H7 (cell line): ENCODE measurements around the gene SLC22A3. TPM values are rescaled to one million over a fixed set of nuclear protein-coding genes. Genes with fewer than 3 reads are reported as not detected.
A peak's percentile ranks its signal among the peaks of the same experiment; 100 is the strongest.

Experiments used
- DNase-seq: peaks from one replicate; pipeline ENCODE4 v3.0.0; 2012
- H3K27me3 ChIP-seq: 2 replicates; pipeline ENCODE4 v1.6.0; 2011; ENCODE audit warnings: mild to moderate bottlenecking, low read length; ENCODE audit not compliant: control insufficient read depth, insufficient read depth
- H3K36me3 ChIP-seq: replicated peaks from 2 replicates; pipeline ENCODE4 v1.5.1; 2011; ENCODE audit warnings: low read length; ENCODE audit not compliant: control insufficient read depth, insufficient read depth
- H3K4me3 ChIP-seq: 2 replicates; pipeline ENCODE4 v1.5.1; 2011; ENCODE audit warnings: low read depth, mild to moderate bottlenecking, control low read depth, low read length, moderate library complexity; ENCODE audit not compliant: insufficient read depth
- total RNA-seq: library from RNA; depleted of rRNA; stranded (reverse); fragments of >200 nt; shearing (Covaris generic); gene quantifications from 2 replicates; pipeline ENCODE4 v1.2.3, GENCODE V29; 2014

SLC22A3 gene
- total RNA-seq, 1 experiment from 2014 or later: 23.9 TPM

- no peak overlapping the region for H3K4me3 ChIP-seq
- H3K36me3 ChIP-seq: no peaks in the 10 kb centered on the region
- H3K27me3 ChIP-seq: no peaks in the 10 kb centered on the region
- DNase-seq: no peak
Observed at GRCh38 chr6:160327981-160328380, 20.2 kb upstream of the SLC22A3 start.

GRCh38 chr6:160328447-160328846 lies 19.7 kb upstream of the SLC22A3 start:
- no peaks in the 10 kb centered on the region for H3K36me3 ChIP-seq
- no peak for DNase-seq

DNA sequence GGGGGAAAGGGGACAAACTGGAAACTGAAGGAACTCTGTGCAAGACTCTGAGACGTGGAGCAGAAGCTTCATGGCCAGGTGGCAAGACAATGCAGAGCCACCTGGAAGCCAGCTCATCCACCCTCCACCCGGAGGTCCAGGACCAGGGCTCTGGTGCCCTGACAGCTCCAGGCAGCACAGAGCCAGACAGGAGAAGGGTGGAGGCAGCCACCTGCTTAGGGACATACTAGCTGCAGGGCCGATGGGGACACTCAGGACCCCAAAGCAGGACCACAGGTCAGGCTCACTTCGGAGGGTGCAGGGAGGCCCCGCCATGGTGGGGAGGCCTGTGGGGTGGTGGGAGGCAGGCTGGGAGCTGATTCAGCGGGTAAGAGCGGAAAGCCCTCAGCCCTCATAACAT lies 19.0 kb upstream of the SLC22A3 start:
- Histone ChIP-seq H3K4me3 (no peak overlapping the region), H3K27me3 (no peaks in the 10 kb centered on the region)

More at GRCh38 chr6:160328447-160328846, 19.7 kb upstream of the SLC22A3 start:
- no peak overlapping the region for H3K4me3 ChIP-seq
- no peaks in the 10 kb centered on the region for H3K27me3 ChIP-seq

GRCh38 chr6:160330619-160331018 lies 17.6 kb upstream of the SLC22A3 start:
- H3K27me3 ChIP-seq: no peaks in the 10 kb centered on the region
- DNase-seq: no peak
- no peaks in the 10 kb centered on the region for H3K36me3 ChIP-seq
- H3K4me3 ChIP-seq: no peak overlapping the region

More for the DNA sequence above, 19.0 kb upstream of the SLC22A3 start:
- DNase-seq: no peak
- no peaks in the 10 kb centered on the region for H3K36me3 ChIP-seq

DNA sequence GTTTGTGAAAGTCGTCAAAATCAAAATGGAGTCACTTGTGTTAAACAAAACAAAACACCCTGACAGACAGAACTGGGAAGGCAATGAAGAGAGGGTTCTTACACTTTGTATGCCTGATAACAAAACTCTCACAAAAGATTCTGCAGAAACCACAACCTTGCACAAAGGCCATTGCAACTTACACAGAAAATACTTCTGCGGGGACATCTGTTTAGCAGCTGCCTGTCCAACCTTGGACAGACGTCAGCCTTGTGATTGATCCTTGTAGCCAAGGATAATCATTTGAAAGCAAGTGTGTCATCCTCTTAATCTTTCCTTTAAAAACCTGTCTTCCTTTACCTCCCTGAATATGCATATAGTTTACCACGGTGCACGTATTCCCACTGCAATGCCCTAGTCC lies 17.0 kb upstream of the SLC22A3 start:
- H3K27me3 ChIP-seq: no peaks in the 10 kb centered on the region
- no peak overlapping the region for H3K4me3 ChIP-seq
- no peaks in the 10 kb centered on the region for H3K36me3 ChIP-seq
- no peak for DNase-seq

GRCh38 chr6:160331753-160332152 lies 16.4 kb upstream of the SLC22A3 start:
- Histone ChIP-seq H3K36me3 (no peaks in the 10 kb centered on the region), H3K4me3 (no peak overlapping the region), H3K27me3 (no peaks in the 10 kb centered on the region)
- DNase-seq: no peak

GRCh38 chr6:160333101-160333500 lies 15.1 kb upstream of the SLC22A3 start:
- H3K36me3 ChIP-seq: no peaks in the 10 kb centered on the region
- H3K4me3 ChIP-seq: no peak overlapping the region
- DNase-seq: no peak
- H3K27me3 ChIP-seq: no peaks in the 10 kb centered on the region

DNA sequence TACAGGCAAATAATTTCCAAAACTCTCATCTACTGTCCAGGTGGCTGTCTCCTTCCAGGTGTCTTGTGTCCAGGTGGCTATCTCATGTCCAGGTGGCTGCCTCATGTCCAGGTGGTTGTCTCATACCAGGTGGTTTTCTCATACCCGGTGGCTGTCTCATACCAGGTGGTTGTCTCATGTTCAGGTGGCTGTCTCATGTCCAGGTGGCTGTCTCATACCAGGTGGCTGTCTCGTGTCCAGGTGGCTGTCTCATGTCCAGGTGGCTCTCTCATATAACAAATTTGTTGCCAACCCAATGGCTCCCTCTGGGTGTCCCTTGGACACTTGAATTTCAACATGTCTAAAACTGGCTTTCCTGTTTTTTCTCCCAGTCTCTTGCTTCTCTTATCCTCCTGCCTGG lies 14.3 kb upstream of the SLC22A3 start:
- no peaks in the 10 kb centered on the region for H3K27me3 ChIP-seq
- no peaks in the 10 kb centered on the region for H3K36me3 ChIP-seq
- H3K4me3 ChIP-seq: no peak overlapping the region
- DNase-seq: no peak

GRCh38 chr6:160336200-160336599 lies 12.0 kb upstream of the SLC22A3 start:
- Histone ChIP-seq H3K4me3 (no peak overlapping the region), H3K36me3 (no peaks in the 10 kb centered on the region), H3K27me3 (no peaks in the 10 kb centered on the region)
- DNase-seq: no peak

DNA sequence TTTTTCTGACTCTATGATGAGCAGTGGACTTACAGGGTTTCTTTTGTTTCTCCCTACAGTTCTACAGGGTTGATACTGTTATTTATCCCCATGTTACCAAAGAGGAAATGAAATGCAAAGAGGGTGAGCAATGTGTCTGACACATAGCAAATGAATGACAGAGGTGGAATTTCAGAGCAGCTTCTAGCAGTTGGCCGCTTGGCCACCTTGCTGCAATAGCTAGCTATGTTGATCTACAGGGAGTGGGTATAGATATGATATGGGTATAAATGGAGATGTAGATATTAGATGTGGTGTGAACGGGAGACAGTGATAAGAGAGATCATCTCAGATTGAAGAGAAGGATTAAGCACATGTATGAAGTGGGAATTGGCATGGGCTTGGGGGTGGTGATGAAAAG lies 10.9 kb upstream of the SLC22A3 start:
- no peak for DNase-seq
- Histone ChIP-seq H3K27me3 (no peaks in the 10 kb centered on the region), H3K4me3 (no peak overlapping the region), H3K36me3 (no peaks in the 10 kb centered on the region)

DNA sequence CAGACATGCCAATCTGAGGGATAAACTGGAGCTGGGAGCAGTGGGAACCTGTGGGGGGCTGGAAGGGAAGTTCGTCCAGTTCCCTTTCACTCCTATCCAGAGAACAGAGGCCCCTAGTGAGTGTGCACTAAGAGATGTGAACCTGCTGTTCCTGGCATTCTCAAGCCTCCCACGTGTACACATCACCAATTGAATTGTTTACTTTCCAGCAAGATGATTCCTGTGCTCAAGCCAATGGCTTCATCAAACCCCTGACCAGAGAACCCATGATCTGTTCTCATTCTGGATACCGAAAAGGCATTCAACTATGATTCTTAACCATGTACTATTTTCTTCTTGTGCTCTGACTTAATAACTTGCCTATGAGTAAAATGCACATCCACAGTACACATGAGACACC lies 10.2 kb upstream of the SLC22A3 start:
- H3K36me3 ChIP-seq: no peaks in the 10 kb centered on the region
- H3K27me3 ChIP-seq: no peaks in the 10 kb centered on the region
- no peak for DNase-seq
- no peak overlapping the region for H3K4me3 ChIP-seq

DNA sequence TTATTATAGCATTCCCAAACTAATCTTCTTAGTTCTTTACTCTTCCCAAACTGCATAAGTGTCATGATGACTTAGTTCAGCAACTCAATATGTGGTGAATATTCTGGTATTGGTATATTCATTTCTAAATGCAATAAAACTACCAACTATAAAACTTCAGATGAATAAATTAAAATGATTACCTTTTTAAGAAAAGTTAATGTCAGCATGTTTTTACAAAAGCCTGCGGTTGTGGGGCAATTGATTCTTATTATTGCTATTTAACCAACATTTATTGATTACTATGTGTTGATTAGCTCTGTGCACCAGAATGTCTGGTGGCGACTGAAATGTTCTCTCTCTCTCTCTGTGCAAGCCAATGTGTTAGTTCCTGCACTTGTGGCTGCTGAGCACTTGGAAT lies 5.0 kb upstream of the SLC22A3 start:
- Histone ChIP-seq H3K27me3 (peaks cover 10% of the 10 kb centered on the region; the same call in 1 of the 2 replicates), H3K4me3 (no peak overlapping the region), H3K36me3 (no peaks in the 10 kb centered on the region)
- no peak for DNase-seq

DNA sequence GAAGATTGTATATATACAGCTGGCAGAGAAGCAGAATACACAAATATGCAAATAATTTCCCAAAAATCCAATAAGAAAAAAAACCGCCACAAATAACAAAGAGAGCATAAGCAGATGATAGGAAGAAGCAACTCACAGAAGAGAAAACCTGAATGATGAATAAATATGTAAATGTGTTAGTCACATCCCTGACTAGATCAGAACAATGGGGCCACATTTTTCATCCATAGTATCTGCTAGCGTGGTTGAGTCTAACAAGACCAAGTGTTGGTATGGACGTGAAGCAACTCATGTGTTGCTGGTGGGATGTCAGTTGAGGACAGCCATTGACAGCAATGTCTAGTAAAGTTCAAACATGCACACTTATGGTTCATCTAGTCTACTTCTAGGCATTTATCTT lies 3.9 kb upstream of the SLC22A3 start:
- DNase-seq: no peak
- Histone ChIP-seq H3K27me3 (peaks cover 21% of the 10 kb centered on the region; the same call in 1 of the 2 replicates), H3K4me3 (no peak overlapping the region), H3K36me3 (no peaks in the 10 kb centered on the region)

DNA sequence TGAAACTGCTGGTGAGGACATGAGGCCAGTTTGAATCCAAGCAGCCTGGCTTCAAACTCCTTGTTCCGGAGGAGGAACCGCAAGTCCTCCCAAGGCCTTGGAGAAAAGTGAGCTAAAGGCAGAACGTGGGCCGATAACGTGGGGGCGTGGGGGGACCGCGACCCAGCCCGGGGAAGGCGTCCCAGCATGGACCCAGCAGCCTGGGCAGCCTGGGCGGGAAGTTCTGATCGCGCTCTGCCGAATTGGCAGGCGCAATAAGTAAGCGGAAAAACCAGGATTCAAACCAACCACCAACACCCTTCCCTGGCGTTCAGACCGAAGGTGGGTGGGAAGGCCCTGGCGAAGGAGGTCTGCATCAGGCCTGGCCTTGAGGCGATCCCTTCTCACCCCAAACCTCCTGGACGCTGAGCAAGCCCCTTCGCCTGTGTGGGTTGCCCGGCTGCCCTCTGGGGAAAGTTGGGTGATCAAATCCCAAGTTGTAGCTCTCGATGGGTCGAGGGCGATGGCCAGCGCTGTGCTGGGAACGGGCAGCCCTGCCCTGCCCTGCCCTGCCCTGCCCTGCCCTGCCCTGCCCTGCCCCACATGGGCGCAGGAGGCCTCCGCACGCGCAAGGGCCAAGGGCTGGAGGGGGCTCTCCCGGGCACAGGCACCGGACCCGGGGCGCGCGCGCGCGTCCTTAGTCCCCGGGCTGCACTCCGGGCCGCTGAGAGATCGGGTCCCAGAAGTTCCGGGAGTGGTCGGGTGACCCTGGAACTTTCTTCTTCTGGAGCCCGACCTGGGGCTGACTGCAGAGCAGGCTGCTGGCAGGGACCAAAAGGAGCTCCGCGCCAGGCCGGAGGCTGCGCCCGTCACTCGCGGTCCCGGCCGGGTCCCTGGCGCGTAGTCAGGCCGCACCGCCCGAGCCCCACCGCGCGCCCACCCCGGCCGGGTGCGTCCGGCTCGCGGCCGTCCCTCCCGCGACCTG lies 637 bp upstream of the SLC22A3 start:
- peaks cover 33% of the 10 kb centered on the region; the same call in 1 of the 2 replicates for H3K27me3 ChIP-seq
- H3K36me3 ChIP-seq: no peaks in the 10 kb centered on the region
- DNase-seq: peak; percentile 88
- H3K4me3 ChIP-seq: peak overlapping the region; percentile 69

DNA sequence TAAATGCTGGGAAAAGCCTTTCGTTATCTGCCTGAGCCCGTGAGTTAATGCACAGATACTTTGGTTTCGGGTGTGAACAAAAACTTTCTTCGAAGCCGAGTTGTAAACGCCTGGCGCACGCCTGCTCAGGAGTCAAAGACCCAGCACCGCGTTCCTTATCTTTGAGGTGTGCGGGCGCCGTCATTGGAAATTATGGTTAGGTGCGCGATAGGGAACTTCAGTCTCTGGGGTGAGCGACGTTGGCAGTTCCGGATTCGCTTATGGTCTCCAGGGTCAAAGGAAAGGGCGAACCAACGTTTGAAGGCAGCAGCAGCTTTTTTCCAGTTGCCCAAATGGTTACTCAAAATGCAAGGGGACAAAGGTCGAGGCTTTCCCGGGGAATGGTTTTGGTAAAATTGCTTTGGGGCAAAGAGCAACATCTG lies 853 bp downstream of the SLC22A3 start:
- Histone ChIP-seq H3K27me3 (peaks cover 33% of the 10 kb centered on the region; the same call in 1 of the 2 replicates), H3K4me3 (peak overlapping the region; percentile 69), H3K36me3 (no peaks in the 10 kb centered on the region)
- no peak for DNase-seq
